HepG2 (cell line): Measurements from ENCODE around the gene ATOH7. TPM values are rescaled to one million over a fixed set of nuclear protein-coding genes. Genes with fewer than 3 reads are reported as not detected.
A peak's percentile ranks its signal among the peaks of the same experiment; 100 is the strongest.

Experiments
- BRD4 ChIP-seq: sonication (generic); formaldehyde crosslinking; IDR thresholded peaks from 2 replicates; pipeline ENCODE4 v1.4.0; 2020; ENCODE audit warnings: missing genetic modification reagents
- CENPX ChIP-seq: sonication (generic); formaldehyde crosslinking; IDR thresholded peaks from 2 replicates; pipeline ENCODE4 v1.9.0; 2021; ENCODE audit warnings: mild to moderate bottlenecking, missing genetic modification reagents, moderate library complexity
- CTCF ChIP-seq: sonication (generic); formaldehyde crosslinking; IDR thresholded peaks from 2 replicates; pipeline ENCODE4 v1.5.0; 2020; ENCODE audit warnings: mild to moderate bottlenecking, missing genetic modification reagents, moderate library complexity
- EEA1 ChIP-seq: sonication (generic); formaldehyde crosslinking; IDR thresholded peaks from 2 replicates; pipeline ENCODE4 v1.5.1; 2020; ENCODE audit warnings: mild to moderate bottlenecking, missing genetic modification reagents, borderline replicate concordance
- ELF3 ChIP-seq: IDR thresholded peaks from 2 replicates; pipeline ENCODE4 v1.6.1; 2016; ENCODE audit warnings: missing genetic modification reagents, missing compliant biosample characterization
- FLYWCH1 ChIP-seq: sonication (generic); formaldehyde crosslinking; IDR thresholded peaks from 2 replicates; pipeline ENCODE4 v1.8.1; 2023; ENCODE audit warnings: mild to moderate bottlenecking, missing genetic modification reagents
- HMGXB4 ChIP-seq, 2 experiments: sonication (generic) in 1 of 2; formaldehyde crosslinking in 1 of 2; IDR thresholded peaks; 2 replicates each; pipeline versions ENCODE4 v1.4.0 to v1.6.1; 2018 to 2020; ENCODE audit warnings: missing genetic modification reagents in 2 of 2, borderline replicate concordance in 1 of 2, low read depth in 1 of 2, mild to moderate bottlenecking in 1 of 2, missing biosample characterization in 1 of 2
- MEF2D ChIP-seq: sonication (generic); formaldehyde crosslinking; IDR thresholded peaks from 2 replicates; pipeline ENCODE4 v1.5.1; 2020; ENCODE audit warnings: mild to moderate bottlenecking, missing genetic modification reagents
- MTF1 ChIP-seq: sonication (generic); formaldehyde crosslinking; IDR thresholded peaks from 2 replicates; pipeline ENCODE4 v1.5.0; 2020; ENCODE audit warnings: missing genetic modification reagents
- MYPOP ChIP-seq: sonication (generic); formaldehyde crosslinking; IDR thresholded peaks from 2 replicates; pipeline ENCODE4 v1.8.1; 2023; ENCODE audit warnings: mild to moderate bottlenecking, moderate library complexity, missing genetic modification reagents
- NCOA1 ChIP-seq: sonication (generic); formaldehyde crosslinking; IDR thresholded peaks from 2 replicates; pipeline ENCODE4 v1.9.0; 2021; ENCODE audit warnings: missing genetic modification reagents
- SALL1 ChIP-seq: sonication (generic); formaldehyde crosslinking; IDR thresholded peaks from 2 replicates; pipeline ENCODE4 v1.8.0; 2022; ENCODE audit warnings: mild to moderate bottlenecking, missing genetic modification reagents
- SALL2 ChIP-seq: sonication (generic); formaldehyde crosslinking; IDR thresholded peaks from 2 replicates; pipeline ENCODE4 v1.8.1; 2023; ENCODE audit warnings: mild to moderate bottlenecking, missing genetic modification reagents, inconsistent platforms
- TFDP1 ChIP-seq: IDR thresholded peaks from 2 replicates; pipeline ENCODE4 v1.6.1; 2016; ENCODE audit warnings: missing compliant biosample characterization, missing genetic modification reagents, borderline replicate concordance
- THYN1 ChIP-seq: sonication (generic); formaldehyde crosslinking; IDR thresholded peaks from 2 replicates; pipeline ENCODE4 v1.8.1; 2023; ENCODE audit warnings: low read depth, mild to moderate bottlenecking, moderate library complexity, missing genetic modification reagents, borderline replicate concordance
- XBP1 ChIP-seq: sonication (generic); formaldehyde crosslinking; IDR thresholded peaks from 2 replicates; pipeline ENCODE4 v1.5.0; 2020; ENCODE audit warnings: missing genetic modification reagents
- ZNF136 ChIP-seq: sonication (generic); formaldehyde crosslinking; IDR thresholded peaks from 2 replicates; pipeline ENCODE4 v1.8.1; 2022; ENCODE audit warnings: low read depth, mild to moderate bottlenecking, moderate library complexity, missing genetic modification reagents
- ZNF317 ChIP-seq: sonication (generic); formaldehyde crosslinking; IDR thresholded peaks from 2 replicates; pipeline ENCODE4 v1.5.0; 2020; ENCODE audit warnings: mild to moderate bottlenecking, missing genetic modification reagents
- ZNF331 ChIP-seq: sonication (generic); formaldehyde crosslinking; IDR thresholded peaks from 2 replicates; pipeline ENCODE4 v1.4.0; 2020; ENCODE audit warnings: missing genetic modification reagents
- ZNF367 ChIP-seq: sonication (generic); formaldehyde crosslinking; IDR thresholded peaks from 2 replicates; pipeline ENCODE4 v1.4.0; 2020; ENCODE audit warnings: missing genetic modification reagents, borderline replicate concordance
- ZNF549 ChIP-seq: sonication (generic); formaldehyde crosslinking; IDR thresholded peaks from 2 replicates; pipeline ENCODE4 v1.5.0; 2020; ENCODE audit warnings: missing genetic modification reagents
- ZNF703 ChIP-seq: sonication (generic); formaldehyde crosslinking; IDR thresholded peaks from 2 replicates; pipeline ENCODE4 v1.5.1; 2020; ENCODE audit warnings: missing genetic modification reagents, mild to moderate bottlenecking, moderate library complexity, borderline replicate concordance
- ZSCAN21 ChIP-seq: sonication (generic); formaldehyde crosslinking; IDR thresholded peaks from 2 replicates; pipeline ENCODE4 v1.8.0; 2022; ENCODE audit warnings: mild to moderate bottlenecking, missing genetic modification reagents, moderate library complexity, borderline replicate concordance
- polyA plus RNA-seq, 8 experiments: library from polyadenylated mRNA; depleted of rRNA in 3 of 8; stranded (reverse) in 7 of 8; unstranded in 1 of 8; fragments of >200 nt; fragmentation: Illumina TruSeq in 4 of 8; extraction: Trizol in 4 of 8; gene quantifications; 2 replicates each; pipeline versions ENCODE4 v1.2.1 to v1.2.3, GENCODE V29; 2011 to 2016; ENCODE audit warnings: low read depth in 4 of 8, missing spikeins in 1 of 8, mixed read lengths in 1 of 8; ENCODE audit not compliant: insufficient read depth in 1 of 8
- total RNA-seq, 5 experiments: library from RNA; depleted of rRNA; stranded (reverse); fragments of >200 nt; fragmentation: Illumina TruSeq; extraction: Trizol; gene quantifications; 2 replicates each; pipeline ENCODE4 v1.2.3, GENCODE V29; 2016; ENCODE audit warnings: low read depth in 1 of 5

Gene ATOH7
- total and polyA plus RNA-seq, 2 of the 13 experiments (the other 11 are each of a cell fraction or from before 2014, with no cell fraction given) = 0.07 to 0.11 TPM

- peak; percentile 50 for TF ChIP-seq CTCF (CRISPR knock-in tag)
- peak; percentile 86; the same call in 1 of the 2 replicates for TF ChIP-seq SALL2 (CRISPR knock-in tag)
- TF ChIP-seq HMGXB4 (CRISPR knock-in tag; IDR thresholded peaks at IDR 0.05; ENCODE audit: borderline replicate concordance in 1 of 2, low read depth in 1 of 2) = no peak; a peak in 1 of 4 replicates
- TF ChIP-seq ZNF136 (CRISPR knock-in tag) = no peak
- TF ChIP-seq ZSCAN21 = peak; percentile 60; the same call in 1 of the 2 replicates
- peak; percentile 39; the same call in 1 of the 2 replicates for TF ChIP-seq ZNF703 (CRISPR knock-in tag)
- TF ChIP-seq BRD4 = 0 out of 2 replicates have a peak, but pooled peaks have one; percentile 58
- peak; percentile 36; the same call in 1 of the 2 replicates for TF ChIP-seq MEF2D (CRISPR knock-in tag)
- TF ChIP-seq NCOA1 = 0 out of 2 replicates have a peak, but pooled peaks have one; percentile 43
- TF ChIP-seq SALL1 (CRISPR knock-in tag) = peak; percentile 81
- peak; percentile 87 for TF ChIP-seq MYPOP (CRISPR knock-in tag)
- no peak for TF ChIP-seq CENPX (CRISPR knock-in tag)
- TF ChIP-seq MTF1 (CRISPR knock-in tag) = 0 out of 2 replicates have a peak, but pooled peaks have one; percentile 40
- peak; percentile 8; the same call in 1 of the 2 replicates for TF ChIP-seq ELF3 (CRISPR knock-in tag)
- TF ChIP-seq ZNF331 (CRISPR knock-in tag) = peak; percentile 42; the same call in 1 of the 2 replicates
- 0 out of 2 replicates have a peak, but pooled peaks have one; percentile 56 for TF ChIP-seq FLYWCH1 (CRISPR knock-in tag)
- TF ChIP-seq EEA1 (CRISPR knock-in tag) = 0 out of 2 replicates have a peak, but pooled peaks have one; percentile 50
- 0 out of 2 replicates have a peak, but pooled peaks have one; percentile 36 for TF ChIP-seq ZNF317 (CRISPR knock-in tag)
- TF ChIP-seq XBP1 (CRISPR knock-in tag) = 0 out of 2 replicates have a peak, but pooled peaks have one; percentile 42
- 0 out of 2 replicates have a peak, but pooled peaks have one; percentile 53 for TF ChIP-seq ZNF549 (CRISPR knock-in tag)
- TF ChIP-seq THYN1 (CRISPR knock-in tag) = no peak
- peak; percentile 69; the same call in 1 of the 2 replicates for TF ChIP-seq ZNF367 (CRISPR knock-in tag)
- peak; percentile 81 for TF ChIP-seq TFDP1 (CRISPR knock-in tag)
These were observed 652 bp downstream of the ATOH7 start (continued) for GRCh38 chr10:68231106-68231816.
